ENCODE data around the gene TVP23C.

- TF ChIP-seq, protein P1, sequence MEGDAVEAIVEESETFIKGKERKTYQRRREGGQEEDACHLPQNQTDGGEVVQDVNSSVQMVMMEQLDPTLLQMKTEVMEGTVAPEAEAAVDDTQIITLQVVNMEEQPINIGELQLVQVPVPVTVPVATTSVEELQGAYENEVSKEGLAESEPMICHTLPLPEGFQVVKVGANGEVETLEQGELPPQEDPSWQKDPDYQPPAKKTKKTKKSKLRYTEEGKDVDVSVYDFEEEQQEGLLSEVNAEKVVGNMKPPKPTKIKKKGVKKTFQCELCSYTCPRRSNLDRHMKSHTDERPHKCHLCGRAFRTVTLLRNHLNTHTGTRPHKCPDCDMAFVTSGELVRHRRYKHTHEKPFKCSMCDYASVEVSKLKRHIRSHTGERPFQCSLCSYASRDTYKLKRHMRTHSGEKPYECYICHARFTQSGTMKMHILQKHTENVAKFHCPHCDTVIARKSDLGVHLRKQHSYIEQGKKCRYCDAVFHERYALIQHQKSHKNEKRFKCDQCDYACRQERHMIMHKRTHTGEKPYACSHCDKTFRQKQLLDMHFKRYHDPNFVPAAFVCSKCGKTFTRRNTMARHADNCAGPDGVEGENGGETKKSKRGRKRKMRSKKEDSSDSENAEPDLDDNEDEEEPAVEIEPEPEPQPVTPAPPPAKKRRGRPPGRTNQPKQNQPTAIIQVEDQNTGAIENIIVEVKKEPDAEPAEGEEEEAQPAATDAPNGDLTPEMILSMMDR (IDR thresholded peaks at IDR 0.05): no peak
- no peak for TF ChIP-seq ZFX (IDR thresholded peaks at IDR 0.05; ENCODE audit: borderline replicate concordance)
Measured at GRCh38 chr17:15501793-15502192, 61.5 kb downstream of the TVP23C start.

All from 22Rv1 (cell line).